Ascending aorta (tissue), 2 donors: Measurements from ENCODE around the gene ZKSCAN3. TPM values are rescaled to one million over a fixed set of nuclear protein-coding genes. Genes with fewer than 3 reads are reported as not detected.

ENCODE experiments used
- DNase-seq, 2 donors: peaks; one replicate each; pipeline ENCODE4 v3.0.0-alpha.2; 2019; ENCODE audit warnings: low spot score in 2 of 2
- H3K27ac ChIP-seq, 2 donors: fragments of 200-600 bp; sonication (generic); one replicate each; pipeline ENCODE4 v1.5.1; 2016 to 2017; ENCODE audit warnings: mild to moderate bottlenecking in 1 of 2
- H3K27me3 ChIP-seq: fragments of 200-600 bp; sonication (generic); one replicate; pipeline ENCODE4 v1.5.1; 2017
- H3K36me3 ChIP-seq, 2 donors: fragments of 200-600 bp; sonication (generic); one replicate each; pipeline ENCODE4 v1.5.1; 2016
- H3K4me1 ChIP-seq, 2 donors: fragments of 200-600 bp; sonication (generic); one replicate each; pipeline ENCODE4 v1.5.1; 2016 to 2017; ENCODE audit warnings: mild to moderate bottlenecking in 1 of 2
- H3K4me3 ChIP-seq, 2 donors: fragments of 200-600 bp; sonication (generic); one replicate each; pipeline ENCODE4 v1.5.1; 2016 to 2017; ENCODE audit warnings: mild to moderate bottlenecking in 1 of 2
- H3K9me3 ChIP-seq, 2 donors: fragments of 200-600 bp; sonication (generic); one replicate each; pipeline ENCODE4 v1.5.1; 2016
- intact Hi-C: fragments of 100-400 bp; cut with DNase I; formaldehyde crosslinking; loops from one replicate; pipeline ENCODE4 v1.15.1; 2023
- total RNA-seq: library from RNA; depleted of rRNA; stranded (reverse); fragments of >200 nt; gene quantifications from one replicate; pipeline ENCODE4 v1.1.0, GENCODE V29; 2016
- TF ChIP-seq, protein P1 (sequence below), 3 experiments: fragments of 200-600 bp in 2 of 3; fragments of 450-650 bp in 1 of 3; sonication (generic) in 2 of 3; IDR thresholded peaks; one replicate each; pipeline ENCODE4 v1.5.1; 2016 to 2019; ENCODE audit warnings: antibody characterized with exemption in 3 of 3, mild to moderate bottlenecking in 1 of 3, moderate library complexity in 1 of 3

ZKSCAN3 gene
- total RNA-seq, 1 donor from 2014 or later = 0.21 TPM

GRCh38 chr6:28353356-28353755 is 3.6 kb downstream of the ZKSCAN3 start:
- no peak for DNase-seq
- Histone ChIP-seq H3K36me3 (no peaks in the 10 kb centered on the region), H3K4me1 (peaks cover 0 to 16% of the 10 kb centered on the region in 2 donors), H3K27me3 (no peaks in the 10 kb centered on the region), H3K9me3 (no peaks in the 10 kb centered on the region), H3K4me3 (no peak overlapping the region), H3K27ac (peak overlapping the region; percentile 53 to 76)
- TF ChIP-seq, protein P1, sequence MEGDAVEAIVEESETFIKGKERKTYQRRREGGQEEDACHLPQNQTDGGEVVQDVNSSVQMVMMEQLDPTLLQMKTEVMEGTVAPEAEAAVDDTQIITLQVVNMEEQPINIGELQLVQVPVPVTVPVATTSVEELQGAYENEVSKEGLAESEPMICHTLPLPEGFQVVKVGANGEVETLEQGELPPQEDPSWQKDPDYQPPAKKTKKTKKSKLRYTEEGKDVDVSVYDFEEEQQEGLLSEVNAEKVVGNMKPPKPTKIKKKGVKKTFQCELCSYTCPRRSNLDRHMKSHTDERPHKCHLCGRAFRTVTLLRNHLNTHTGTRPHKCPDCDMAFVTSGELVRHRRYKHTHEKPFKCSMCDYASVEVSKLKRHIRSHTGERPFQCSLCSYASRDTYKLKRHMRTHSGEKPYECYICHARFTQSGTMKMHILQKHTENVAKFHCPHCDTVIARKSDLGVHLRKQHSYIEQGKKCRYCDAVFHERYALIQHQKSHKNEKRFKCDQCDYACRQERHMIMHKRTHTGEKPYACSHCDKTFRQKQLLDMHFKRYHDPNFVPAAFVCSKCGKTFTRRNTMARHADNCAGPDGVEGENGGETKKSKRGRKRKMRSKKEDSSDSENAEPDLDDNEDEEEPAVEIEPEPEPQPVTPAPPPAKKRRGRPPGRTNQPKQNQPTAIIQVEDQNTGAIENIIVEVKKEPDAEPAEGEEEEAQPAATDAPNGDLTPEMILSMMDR (IDR thresholded peaks at IDR 0.05) = no peak
- intact Hi-C loops = loop anchor here (10.0 kb wide), 1 partner anchor 1169 kb away; no protein-coding TSS in a partner anchor

DNA sequence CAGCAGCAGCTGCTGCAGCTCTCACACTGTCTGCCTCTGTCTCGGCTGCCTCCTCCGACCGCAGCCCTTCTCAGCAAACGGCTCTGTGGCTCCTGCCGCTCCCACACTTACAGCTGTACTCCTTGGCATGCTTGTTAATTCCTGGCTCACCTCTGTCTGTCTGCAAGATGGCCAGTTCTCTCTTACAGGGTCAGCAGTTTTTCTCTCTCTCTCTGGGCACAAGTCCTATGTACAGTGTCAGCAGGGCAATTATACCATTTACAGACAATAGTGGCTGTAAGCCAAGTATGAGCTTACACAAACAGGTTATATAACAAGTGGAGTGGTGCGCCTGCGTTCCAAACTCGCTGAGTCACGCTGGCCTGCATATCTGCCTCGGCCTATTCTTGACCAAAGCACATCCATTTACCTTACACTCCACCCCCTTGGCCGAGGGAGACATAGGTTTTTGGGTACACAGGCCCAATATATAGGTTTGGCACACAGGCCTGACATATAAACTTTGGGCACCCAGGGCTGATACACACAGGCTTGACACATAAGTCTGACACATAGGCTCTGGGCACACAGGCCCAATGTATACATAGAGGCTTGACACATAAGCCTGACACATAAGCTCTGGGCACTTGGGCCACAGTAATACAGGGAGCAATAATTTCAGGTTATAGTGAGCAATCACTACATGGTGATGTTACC is 4.4 kb downstream of the ZKSCAN3 start:
- H3K36me3 ChIP-seq = no peaks in the 10 kb centered on the region
- no peaks in the 10 kb centered on the region for H3K9me3 ChIP-seq
- peaks cover 0 to 16% of the 10 kb centered on the region in 2 donors for H3K4me1 ChIP-seq
- H3K27ac ChIP-seq = peak overlapping the region; percentile 53 to 76
- TF ChIP-seq, protein P1 (IDR thresholded peaks at IDR 0.05) = no peak
- intact Hi-C loops = loop anchor here (10.0 kb wide), 1 partner anchor 1169 kb away; no protein-coding TSS in a partner anchor
- no peaks in the 10 kb centered on the region for H3K27me3 ChIP-seq
- no peak for DNase-seq
- H3K4me3 ChIP-seq = no peak overlapping the region

DNA sequence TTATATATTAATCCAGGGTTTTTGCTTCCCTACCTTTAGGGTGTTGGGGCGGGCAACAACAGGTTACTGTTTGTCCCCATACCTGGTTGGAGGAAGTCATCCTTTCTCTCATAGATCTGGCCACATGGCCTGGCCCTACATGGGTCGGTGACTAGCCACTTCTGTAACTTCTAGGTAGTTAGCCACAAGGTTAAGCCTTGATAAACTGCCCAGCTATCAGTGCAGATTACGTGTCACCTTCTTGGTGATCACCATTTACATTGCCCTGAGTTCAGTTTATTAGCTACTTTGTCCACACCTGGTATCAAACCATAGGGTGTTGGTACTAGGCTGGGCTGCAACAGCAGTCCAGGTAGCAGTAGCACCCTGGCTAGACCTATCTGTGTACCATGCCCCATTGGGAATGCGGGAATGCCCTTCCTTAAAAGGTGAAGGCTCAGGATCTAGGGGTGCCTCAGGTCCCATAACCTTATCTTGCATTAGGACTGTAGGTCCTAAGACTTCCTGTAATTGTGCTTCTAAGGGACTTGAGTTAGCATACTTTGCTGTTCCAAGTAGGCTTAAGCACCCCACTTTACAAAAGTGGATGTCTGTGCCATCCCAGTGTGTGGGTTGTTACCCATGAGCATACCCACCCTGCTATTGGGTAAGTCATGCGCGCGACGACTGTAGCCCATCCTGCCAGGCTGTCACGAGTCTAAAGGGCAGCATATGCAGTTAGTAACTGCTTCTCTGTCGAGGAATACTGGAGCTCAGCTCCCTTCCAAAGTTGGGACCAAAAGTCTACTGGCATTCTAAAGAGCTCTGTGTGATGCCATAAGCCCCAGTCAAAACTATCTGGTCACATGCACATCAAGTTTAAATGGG is 5.2 kb downstream of the ZKSCAN3 start:
- Histone ChIP-seq H3K9me3 (no peaks in the 10 kb centered on the region), H3K36me3 (no peaks in the 10 kb centered on the region), H3K27ac (peak overlapping the region; percentile 53 to 76), H3K4me3 (peak overlapping the region; percentile 51 to 64), H3K27me3 (no peaks in the 10 kb centered on the region), H3K4me1 (peaks cover 0 to 16% of the 10 kb centered on the region in 2 donors)
- intact Hi-C loops = loop anchor here (5.0 to 10.0 kb wide), 2 partner anchors 233 to 1170 kb away; partner anchors contain the start of gene ZSCAN16
- no peak for DNase-seq
- TF ChIP-seq, protein P1 (IDR thresholded peaks at IDR 0.05) = no peak

- Histone ChIP-seq H3K4me1 (peaks cover 0 to 12% of the 10 kb centered on the region in 2 donors), H3K27me3 (no peaks in the 10 kb centered on the region), H3K27ac (peak overlapping the region; percentile 53 to 76), H3K9me3 (no peaks in the 10 kb centered on the region), H3K4me3 (peak overlapping the region; percentile 51 to 64), H3K36me3 (peaks cover 0 to 4% of the 10 kb centered on the region in 2 donors)
- TF ChIP-seq, protein P1 (IDR thresholded peaks at IDR 0.05) = peak; percentile 78 to 83 (median 80)
- DNase-seq = peak; percentile 23 to 86
- intact Hi-C loops = loop anchor here (1.0 to 10.0 kb wide), 5 partner anchors 104 to 1171 kb away; partner anchors contain the start of genes ZKSCAN4, ZSCAN16 and ZSCAN9
Observed at GRCh38 chr6:28355743-28356665, 6.3 kb downstream of the ZKSCAN3 start.

DNA sequence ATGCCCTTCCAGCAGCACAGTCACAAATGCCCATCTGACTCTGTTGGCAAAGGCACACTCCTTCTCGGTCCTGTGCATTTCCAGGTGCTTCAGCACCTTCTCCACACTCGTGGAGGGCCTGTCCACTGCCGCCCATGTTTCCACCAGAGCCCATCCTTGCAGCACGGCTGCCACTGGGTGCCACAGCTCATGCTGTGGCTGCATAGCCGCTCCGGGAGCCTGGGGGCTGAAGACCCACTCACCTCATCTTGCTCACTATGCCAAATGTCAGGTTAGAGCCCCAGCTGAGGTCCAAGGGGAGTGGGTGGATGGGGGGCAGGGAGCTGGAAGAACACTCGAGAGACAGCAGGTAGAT is 6.9 kb downstream of the ZKSCAN3 start:
- Histone ChIP-seq H3K4me3 (peak overlapping the region in 1 of 2 donors; percentile 64), H3K27me3 (no peaks in the 10 kb centered on the region), H3K9me3 (no peaks in the 10 kb centered on the region), H3K27ac (peak overlapping the region; percentile 53 to 76), H3K36me3 (peaks cover 0 to 8% of the 10 kb centered on the region in 2 donors), H3K4me1 (peaks cover 0 to 9% of the 10 kb centered on the region in 2 donors)
- intact Hi-C loops = loop anchor here (1.0 to 10.0 kb wide), 5 partner anchors 104 to 1172 kb away; partner anchors contain the start of genes ZKSCAN4, ZSCAN16 and ZSCAN9
- TF ChIP-seq, protein P1 (IDR thresholded peaks at IDR 0.05) = no peak
- no peak for DNase-seq
